PC-9 (cell line): ENCODE results near the gene TMEM205. TPM values are rescaled to one million over a fixed set of nuclear protein-coding genes. Genes with fewer than 3 reads are reported as not detected.

Source experiments
- BruUV-seq: library from RNA; stranded (reverse); fragments of 400-500 nt; replicated peaks from 2 replicates; lab custom pipeline; 2021; lab: Mats Ljungman, UMichigan
- CTCF ChIA-PET: fragments of 300-600 bp; sonication (Branson Sonifier 250); formaldehyde crosslinking; loops from one replicate; lab custom pipeline; 2022; ENCODE audit warnings: antibody characterized with exemption; lab: Charles Lee
- POLR2A ChIA-PET: fragments of 300-600 bp; sonication (Branson Sonifier 250); formaldehyde crosslinking; loops from one replicate; lab custom pipeline; 2022; ENCODE audit warnings: antibody characterized with exemption; ENCODE audit not compliant: unreplicated experiment; lab: Charles Lee
- DNase-seq, 2 experiments: peaks; one replicate each; pipeline versions ENCODE4 v3.0.0 to v3.0.0-alpha.2; 2015 to 2022; ENCODE audit warnings: mixed read lengths in 1 of 2
- H2AFZ ChIP-seq: fragments of 200-600 bp; sonication (generic); 2 replicates; pipeline ENCODE4 v1.8.1; 2017; ENCODE audit warnings: antibody characterized with exemption
- H3F3A ChIP-seq: fragments of 200-600 bp; sonication (generic); 2 replicates; pipeline ENCODE4 v1.8.1; 2017; ENCODE audit warnings: antibody characterized with exemption, mild to moderate bottlenecking, low read depth; ENCODE audit not compliant: insufficient read depth
- H3K27ac ChIP-seq: fragments of 200-600 bp; sonication (generic); 2 replicates; pipeline ENCODE4 v1.6.1; 2016; ENCODE audit warnings: mixed run types
- H3K27me3 ChIP-seq: fragments of 200-600 bp; sonication (generic); 2 replicates; pipeline ENCODE4 v1.6.1; 2016; ENCODE audit warnings: low read depth, mixed run types; ENCODE audit not compliant: insufficient read depth
- H3K36me3 ChIP-seq: fragments of 200-600 bp; sonication (generic); 2 replicates; pipeline ENCODE4 v1.6.1; 2016; ENCODE audit warnings: low read depth, mixed run types
- H3K4me1 ChIP-seq: fragments of 200-600 bp; sonication (generic); replicated peaks from 2 replicates; pipeline ENCODE4 v1.6.1; 2016; ENCODE audit warnings: mixed run types; ENCODE audit not compliant: insufficient read depth
- H3K4me2 ChIP-seq: fragments of 200-600 bp; sonication (generic); 2 replicates; pipeline ENCODE4 v1.6.1; 2017; ENCODE audit warnings: mixed run types
- H3K4me3 ChIP-seq: fragments of 200-600 bp; sonication (generic); 2 replicates; pipeline ENCODE4 v1.6.1; 2016; ENCODE audit warnings: mixed run types
- H3K79me2 ChIP-seq: fragments of 200-600 bp; sonication (generic); 2 replicates; pipeline ENCODE4 v1.6.1; 2017; ENCODE audit warnings: low read depth, mixed run types
- H3K9me2 ChIP-seq: fragments of 200-600 bp; sonication (generic); 2 replicates; pipeline ENCODE4 v1.8.1; 2017; ENCODE audit warnings: mild to moderate bottlenecking; ENCODE audit not compliant: insufficient read depth
- H3K9me3 ChIP-seq: fragments of 200-600 bp; sonication (generic); 2 replicates; pipeline ENCODE4 v1.8.1; 2016; ENCODE audit warnings: low read depth; ENCODE audit not compliant: insufficient read depth
- H4K20me1 ChIP-seq: fragments of 200-600 bp; sonication (generic); 2 replicates; pipeline ENCODE4 v1.8.1; 2017; ENCODE audit not compliant: insufficient read depth
- CTCF ChIP-seq: fragments of 200-600 bp; sonication (generic); conservative IDR thresholded peaks from 2 replicates; pipeline ENCODE4 v1.6.1; 2017; ENCODE audit warnings: mixed run types, antibody characterized with exemption, mild to moderate bottlenecking, moderate library complexity
- EZH2 ChIP-seq: fragments of 200-600 bp; sonication (generic); IDR thresholded peaks from 2 replicates; pipeline ENCODE4 v1.8.0; 2017; ENCODE audit warnings: antibody characterized with exemption, low read depth
- intact Hi-C: fragments of 100-400 bp; cut with micrococcal nuclease; formaldehyde crosslinking; loops from one replicate; pipeline ENCODE4 v1.10.0; 2022; ENCODE audit not compliant: unreplicated experiment
- total RNA-seq: library from RNA; stranded (reverse); gene quantifications from 2 replicates; pipeline ENCODE4 v1.2.3, GENCODE V29; 2021

Gene TMEM205
- total RNA-seq, 1 experiment from 2014 or later = 80.3 TPM

- no peak for DNase-seq
- Histone ChIP-seq H3K9me3 (no peaks in the 10 kb centered on the region), H3K27me3 (no peaks in the 10 kb centered on the region), H3K9me2 (no peaks in the 10 kb centered on the region), H3K36me3 (no peaks in the 10 kb centered on the region; the same call in 1 of the 2 replicates), H3F3A (peaks cover 42% of the 10 kb centered on the region), H3K4me2 (peak overlapping the region; percentile 70), H2AFZ (no peak overlapping the region), H4K20me1 (no peaks in the 10 kb centered on the region), H3K79me2 (no peaks in the 10 kb centered on the region), H3K4me3 (no peak overlapping the region; the same call in 1 of the 2 replicates), H3K27ac (peak overlapping the region; percentile 73), H3K4me1 (peaks cover 36% of the 10 kb centered on the region)
- no TSS peak for BruUV-seq
- CTCF ChIA-PET = no interaction called here
- TF ChIP-seq EZH2 (no peak), CTCF (no peak)
- intact Hi-C loops = loop anchor here (2.0 kb wide), 1 partner anchor 22 kb away; the partner anchor contains the start of genes CCDC159 and TMEM205
- POLR2A ChIA-PET = interaction anchor here (0.6 kb wide), 1 partner anchor 111 kb away, joined by 5 read pairs; the partner anchor contains the start of gene PRKCSH
Observed at GRCh38 chr19:11324748-11325389, 21.2 kb downstream of the TMEM205 start.

GRCh38 chr19:11324079-11324661 is 21.9 kb downstream of the TMEM205 start:
- peak overlapping the region; percentile 25; the same call in 1 of the 2 replicates for H3K4me3 ChIP-seq
- H3K9me3 ChIP-seq = no peaks in the 10 kb centered on the region
- peaks cover 43% of the 10 kb centered on the region for H3K4me1 ChIP-seq
- ChIA-PET CTCF (interaction anchor here (0.6 kb wide), 1 partner anchor 54 kb away, joined by 7 read pairs; no protein-coding TSS in a partner anchor), POLR2A (interaction anchor here (0.5 kb wide), 1 partner anchor 90 kb away, joined by 8 read pairs; no protein-coding TSS in a partner anchor)
- H3K79me2 ChIP-seq = no peaks in the 10 kb centered on the region
- H3K27me3 ChIP-seq = no peaks in the 10 kb centered on the region
- H2AFZ ChIP-seq = no peak overlapping the region
- no peaks in the 10 kb centered on the region for H3K9me2 ChIP-seq
- no TSS peak for BruUV-seq
- H3K27ac ChIP-seq = peak overlapping the region; percentile 73
- H4K20me1 ChIP-seq = no peaks in the 10 kb centered on the region
- no peak for TF ChIP-seq EZH2
- no peak for TF ChIP-seq CTCF
- peak; percentile 83 to 98 for DNase-seq
- intact Hi-C loops = loop anchor here (2.0 kb wide), 1 partner anchor 23 kb away; the partner anchor contains the start of genes CCDC159 and TMEM205
- H3K36me3 ChIP-seq = no peaks in the 10 kb centered on the region; the same call in 1 of the 2 replicates
- peak overlapping the region; percentile 70 for H3K4me2 ChIP-seq
- peaks cover 49% of the 10 kb centered on the region for H3F3A ChIP-seq

DNA sequence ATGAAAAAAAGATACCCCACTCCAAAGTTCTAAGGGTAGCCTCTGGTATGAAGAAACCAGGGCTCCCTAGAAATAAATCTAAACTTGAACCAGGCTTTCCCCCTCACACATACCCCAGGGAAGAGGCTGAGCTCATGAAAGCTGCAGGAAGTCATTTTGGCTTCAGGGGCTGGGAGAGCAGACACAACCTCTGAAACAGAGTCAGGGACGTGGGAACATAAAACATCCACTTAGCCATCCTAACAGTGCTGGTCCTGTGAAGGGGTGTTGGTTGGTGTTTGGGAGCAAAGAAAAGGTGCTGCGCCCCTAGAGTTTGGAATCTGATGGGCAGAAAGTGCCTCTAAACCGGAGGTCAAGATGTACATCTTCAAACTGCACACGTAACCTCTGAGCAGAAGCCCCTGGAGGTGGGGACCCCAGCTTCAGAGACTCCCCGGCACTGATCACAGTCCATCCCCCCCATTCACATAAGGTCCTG is 22.4 kb downstream of the TMEM205 start:
- H3F3A ChIP-seq = peaks cover 55% of the 10 kb centered on the region
- TF ChIP-seq CTCF = no peak
- no peak for TF ChIP-seq EZH2
- intact Hi-C loops = loop anchor here (2.0 kb wide), 1 partner anchor 23 kb away; the partner anchor contains the start of genes CCDC159 and TMEM205
- POLR2A ChIA-PET = interaction anchor here (0.5 kb wide), 1 partner anchor 90 kb away, joined by 8 read pairs; no protein-coding TSS in a partner anchor
- peak in 1 of 2 experiments; percentile 46 for DNase-seq
- H3K9me2 ChIP-seq = no peaks in the 10 kb centered on the region
- BruUV-seq = TSS peak; percentile 38
- no peaks in the 10 kb centered on the region; the same call in 1 of the 2 replicates for H3K36me3 ChIP-seq
- H3K79me2 ChIP-seq = no peaks in the 10 kb centered on the region
- H3K4me2 ChIP-seq = peak overlapping the region; percentile 70
- H3K9me3 ChIP-seq = no peaks in the 10 kb centered on the region
- H3K27ac ChIP-seq = peak overlapping the region; percentile 73
- peaks cover 48% of the 10 kb centered on the region for H3K4me1 ChIP-seq
- no peaks in the 10 kb centered on the region for H3K27me3 ChIP-seq
- H2AFZ ChIP-seq = no peak overlapping the region
- CTCF ChIA-PET = interaction anchor here (0.6 kb wide), 1 partner anchor 55 kb away, joined by 7 read pairs; no protein-coding TSS in a partner anchor
- H3K4me3 ChIP-seq = peak overlapping the region; percentile 25; the same call in 1 of the 2 replicates
- H4K20me1 ChIP-seq = no peaks in the 10 kb centered on the region
